ENCODE results near the gene CKAP4. TPM values are rescaled to one million over a fixed set of nuclear protein-coding genes. Genes with fewer than 3 reads are reported as not detected.

CKAP4 gene
- total and polyA plus RNA-seq, 9 of the 15 experiments (the other 6 are each of a cell fraction or from before 2014, with no cell fraction given): 0.08 to 0.20 TPM; not detected in 7

GRCh38 chr12:106280106-106280505 lies 32.3 kb upstream of the CKAP4 start:
- ChIA-PET POLR2A (interaction anchor here (0.6 kb wide), 1 partner anchor 137 kb away, joined by 3 read pairs; no protein-coding TSS in a partner anchor), CTCF (ENCODE audit: low intra/inter-chr PET ratio) (no interaction called here)
- H3K79me2 ChIP-seq (ENCODE audit: control insufficient read depth, insufficient read depth, low read length): no peaks in the 10 kb centered on the region
- no peaks in the 10 kb centered on the region; the same call in 1 of the 2 replicates for H3K9me3 ChIP-seq (replicated peaks; ENCODE audit: control insufficient read depth, insufficient read depth, low read depth, low read length)
- in situ Hi-C loops (cut with MboI): loop anchor here (5.0 kb wide), 1 partner anchor 53 kb away; no protein-coding TSS in a partner anchor
- H3K4me1 ChIP-seq (replicated peaks in 1 of 2; ENCODE audit: control insufficient read depth in 2 of 2, insufficient read depth in 2 of 2, low read length in 2 of 2): 0 out of 5 replicates have a peak, but pooled peaks cover 0 to 3% of the 10 kb centered on the region in 2 experiments
- no peak overlapping the region for H3K4me2 ChIP-seq (ENCODE audit: insufficient read depth, low read length)
- intact Hi-C loops (cut with micrococcal nuclease): loop anchor here (5.0 to 10.0 kb wide), 3 partner anchors 62 to 865 kb away; partner anchors contain the start of gene POLR3B
- H4K20me1 ChIP-seq (replicated peaks; ENCODE audit: control insufficient read depth, insufficient read depth, low read length): no peaks in the 10 kb centered on the region
- no peak overlapping the region for H2AFZ ChIP-seq (ENCODE audit: low read depth, low read length)
- WGBS (ENCODE audit: insufficient coverage, low coverage, missing lambda C conversion rate): 3% methylated on average over 4 of the region's 4 CpGs
- no peak for TF ChIP-seq KLF1 (tag; IDR thresholded peaks at IDR 0.05)
- no peak for TF ChIP-seq ZNF778 (CRISPR knock-in tag; IDR thresholded peaks at IDR 0.05)
- TF ChIP-seq CBX8 (IDR thresholded peaks at IDR 0.05; ENCODE audit: borderline replicate concordance, extremely low read depth, low read depth, low read length, poor library complexity, severe bottlenecking): no peak
- no peak for TF ChIP-seq ZFP36 (IDR thresholded peaks at IDR 0.05; ENCODE audit: low read depth, low read length, partially characterized antibody)
- no peak for TF ChIP-seq GTF2E2 (tag; IDR thresholded peaks at IDR 0.05)
- no peak for TF ChIP-seq TRIM24 (IDR thresholded peaks at IDR 0.05)
- no peak for TF ChIP-seq TAF7 (tag; IDR thresholded peaks at IDR 0.05)
- TF ChIP-seq TBL1XR1 (IDR thresholded peaks at IDR 0.05; ENCODE audit: low read length in 2 of 2): no peak
- TF ChIP-seq GTF3C2 (IDR thresholded peaks at IDR 0.05; ENCODE audit: borderline replicate concordance, extremely low read depth, insufficient read length): no peak
- no peak for TF ChIP-seq MBD2 (IDR thresholded peaks at IDR 0.05; ENCODE audit: borderline replicate concordance, low read depth)
- FAIRE-seq (no peak), DNase-seq (ENCODE audit: extremely low read depth in 1 of 4, low spot score in 3 of 4) (no peak), ATAC-seq (no peak)
- H3K27ac ChIP-seq (ENCODE audit: extremely low read depth, low read depth, low read length): no peak overlapping the region
- H3K27me3 ChIP-seq (ENCODE audit: control insufficient read depth in 2 of 2, insufficient read depth in 2 of 2, low read length in 2 of 2): peaks cover 5 to 22% of the 10 kb centered on the region in 2 experiments; a peak in 4 of 5 replicates
- H3K36me3 ChIP-seq (ENCODE audit: control insufficient read depth, insufficient read depth, low read length): no peaks in the 10 kb centered on the region
- no peaks in the 10 kb centered on the region for H3K9me1 ChIP-seq (ENCODE audit: control insufficient read depth, insufficient read depth, low read length)
- no TSS peak for BruUV-seq (replicated peaks)
- no peak overlapping the region for H3K4me3 ChIP-seq
- H3K9ac ChIP-seq (ENCODE audit: insufficient read depth in 1 of 2, low read depth in 2 of 2, low read length in 2 of 2): no peak overlapping the region

Measured in K562 (cell line).